HEK293T (cell line): ENCODE results near the gene CNIH1.

Experiments
- BHLHE40 ChIP-seq: fragments of 450-650 bp; IDR thresholded peaks from 2 replicates; pipeline ENCODE4 v1.6.1; 2016; ENCODE audit warnings: mild to moderate bottlenecking, moderate library complexity, borderline replicate concordance
- FOXK2 ChIP-seq: fragments of 450-650 bp; IDR thresholded peaks from 2 replicates; pipeline ENCODE4 v1.6.1; 2016; ENCODE audit warnings: mild to moderate bottlenecking
- FOXM1 ChIP-seq: fragments of 450-650 bp; IDR thresholded peaks from 2 replicates; pipeline ENCODE4 v1.6.1; 2017; ENCODE audit warnings: mild to moderate bottlenecking, borderline replicate concordance
- LEF1 ChIP-seq: fragments of 450-650 bp; IDR thresholded peaks from 2 replicates; pipeline ENCODE4 v1.6.1; 2017; ENCODE audit warnings: mild to moderate bottlenecking, borderline replicate concordance
- NFRKB ChIP-seq: fragments of 450-650 bp; IDR thresholded peaks from 2 replicates; pipeline ENCODE4 v1.6.1; 2016; ENCODE audit warnings: mild to moderate bottlenecking, moderate library complexity
- PKNOX1 ChIP-seq: fragments of 450-650 bp; IDR thresholded peaks from 2 replicates; pipeline ENCODE4 v1.6.1; 2016
- SP1 ChIP-seq: fragments of 450-650 bp; IDR thresholded peaks from 2 replicates; pipeline ENCODE4 v1.6.1; 2017

GRCh38 chr14:54483846-54484245, 42.7 kb upstream of the CNIH1 start:
- TF ChIP-seq FOXK2 (no peak), FOXM1 (no peak), BHLHE40 (no peak), NFRKB (no peak), LEF1 (no peak), SP1 (no peak), PKNOX1 (no peak)
